Upper lobe of right lung (tissue), 1 donor: ENCODE data around the gene ANKRD12. TPM values are rescaled to one million over a fixed set of nuclear protein-coding genes. Genes with fewer than 3 reads are reported as not detected.
"Not testable (repeated sequence)": the region's sequence is repeated elsewhere in the genome, so short reads cannot be mapped to it uniquely, and the experiment has no call there.

Experiments used
- ATAC-seq: fragments of 200-7000 bp; cut with Tn5 transposase; one replicate; pipeline ENCODE4 v1.9.1; 2020; ENCODE audit warnings: mild to moderate bottlenecking, moderate library complexity
- DNase-seq: peaks from one replicate; pipeline ENCODE4 v3.0.0-alpha.2; 2020
- H3K27ac ChIP-seq: fragments of 200-600 bp; one replicate; pipeline ENCODE4 v1.8.0; 2022
- H3K27me3 ChIP-seq: fragments of 200-600 bp; one replicate; pipeline ENCODE4 v1.8.0; 2022; ENCODE audit warnings: mild to moderate bottlenecking
- H3K36me3 ChIP-seq: fragments of 200-600 bp; one replicate; pipeline ENCODE4 v1.8.0; 2022
- H3K4me1 ChIP-seq: fragments of 200-600 bp; one replicate; pipeline ENCODE4 v1.8.0; 2022
- H3K4me3 ChIP-seq: fragments of 200-600 bp; one replicate; pipeline ENCODE4 v1.8.0; 2022; ENCODE audit warnings: mild to moderate bottlenecking
- H3K9me3 ChIP-seq: fragments of 200-600 bp; one replicate; pipeline ENCODE4 v1.8.0; 2022
- intact Hi-C: fragments of 100-400 bp; cut with DNase I; formaldehyde crosslinking; loops from one replicate; pipeline ENCODE4 v1.11.0; 2022
- long read RNA-seq: library from polyadenylated mRNA; unstranded; transcript quantifications from one replicate; pipeline ENCODE4 v2.0.0, GENCODE V29; 2021
- total RNA-seq: library from RNA; stranded (reverse); fragmentation: NEBNext Ultra II Directional; extraction: Animal tissue kit (Norgen Biotek cat#: 25700); gene quantifications from one replicate; pipeline ENCODE4 v1.2.1, GENCODE V29; 2021
- TF ChIP-seq, protein P1 (sequence below): fragments of 200-600 bp; IDR thresholded peaks from one replicate; pipeline ENCODE4 v1.8.0; 2022; ENCODE audit warnings: antibody characterized with exemption
- donor health status: DM: no; HTN: yes; CAD: no; lungs with severe emphysema.

ANKRD12 gene
- total RNA-seq = 74.2 TPM
- long read RNA-seq, partial matches to known transcripts = 9 of 61 reads
- long read RNA-seq, other reads (novel, unspliced or antisense) = 52 of 61 reads

DNA sequence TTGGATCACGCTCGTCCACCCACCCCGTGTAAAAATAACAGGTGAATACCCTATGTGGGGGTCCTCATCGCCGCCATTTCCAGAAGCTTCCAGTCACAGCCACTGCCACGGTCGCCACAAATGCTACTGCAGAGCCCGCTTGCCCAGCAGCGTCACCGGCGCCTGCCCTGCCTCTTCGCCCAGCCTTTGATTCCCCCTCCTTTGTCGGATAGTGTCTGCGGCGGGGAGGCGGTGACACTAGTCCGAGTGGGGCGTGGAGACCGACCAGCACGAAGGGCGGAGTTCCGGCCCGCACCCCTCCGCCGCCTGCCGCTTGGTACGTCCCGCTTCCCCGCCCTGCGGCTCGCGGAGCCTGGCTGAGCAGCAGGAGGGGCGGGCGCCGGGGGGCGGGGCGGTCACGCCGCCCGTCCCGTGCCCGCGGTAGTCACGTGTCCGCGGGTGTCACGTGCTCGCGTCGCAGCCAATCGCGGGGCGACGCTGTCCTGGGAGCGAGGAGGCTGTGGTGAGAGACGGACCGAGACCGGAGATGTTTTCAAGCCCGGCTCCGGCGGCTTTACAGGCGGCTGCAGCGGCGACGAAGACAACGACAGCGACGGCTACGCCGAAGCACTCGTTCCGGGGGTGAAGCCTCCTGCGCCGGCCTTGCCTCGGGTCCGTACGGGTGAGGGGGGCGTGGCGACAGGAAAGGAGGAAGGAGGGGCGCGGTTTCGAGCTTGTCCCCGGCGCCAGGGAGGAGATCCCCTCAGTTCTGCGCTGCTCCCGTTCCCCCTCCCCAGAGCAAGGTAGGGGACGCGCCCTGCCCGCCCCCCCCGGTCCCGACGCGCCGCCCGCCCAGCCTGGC, at the start of gene ANKRD12:
ANKRD12 (plus strand) TSS at position 467 of the 841 bp plus-strand sequence. CDS start 45,652 bp downstream, outside the sequence.
- peaks cover 22% of the 10 kb centered on the region for H3K36me3 ChIP-seq
- H3K9me3 ChIP-seq = no peaks in the 10 kb centered on the region
- H3K27me3 ChIP-seq = no peaks in the 10 kb centered on the region
- TF ChIP-seq, protein P1, sequence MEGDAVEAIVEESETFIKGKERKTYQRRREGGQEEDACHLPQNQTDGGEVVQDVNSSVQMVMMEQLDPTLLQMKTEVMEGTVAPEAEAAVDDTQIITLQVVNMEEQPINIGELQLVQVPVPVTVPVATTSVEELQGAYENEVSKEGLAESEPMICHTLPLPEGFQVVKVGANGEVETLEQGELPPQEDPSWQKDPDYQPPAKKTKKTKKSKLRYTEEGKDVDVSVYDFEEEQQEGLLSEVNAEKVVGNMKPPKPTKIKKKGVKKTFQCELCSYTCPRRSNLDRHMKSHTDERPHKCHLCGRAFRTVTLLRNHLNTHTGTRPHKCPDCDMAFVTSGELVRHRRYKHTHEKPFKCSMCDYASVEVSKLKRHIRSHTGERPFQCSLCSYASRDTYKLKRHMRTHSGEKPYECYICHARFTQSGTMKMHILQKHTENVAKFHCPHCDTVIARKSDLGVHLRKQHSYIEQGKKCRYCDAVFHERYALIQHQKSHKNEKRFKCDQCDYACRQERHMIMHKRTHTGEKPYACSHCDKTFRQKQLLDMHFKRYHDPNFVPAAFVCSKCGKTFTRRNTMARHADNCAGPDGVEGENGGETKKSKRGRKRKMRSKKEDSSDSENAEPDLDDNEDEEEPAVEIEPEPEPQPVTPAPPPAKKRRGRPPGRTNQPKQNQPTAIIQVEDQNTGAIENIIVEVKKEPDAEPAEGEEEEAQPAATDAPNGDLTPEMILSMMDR = no peak
- peak; percentile 98 for ATAC-seq
- intact Hi-C loops = no loop called here
- peak within 1 kb of the TSS; percentile 96 for H3K27ac ChIP-seq
- DNase-seq = peak; percentile 99
- peaks cover 44% of the 10 kb centered on the region for H3K4me1 ChIP-seq
- peak within 1 kb of the TSS; percentile 80 for H3K4me3 ChIP-seq

DNA sequence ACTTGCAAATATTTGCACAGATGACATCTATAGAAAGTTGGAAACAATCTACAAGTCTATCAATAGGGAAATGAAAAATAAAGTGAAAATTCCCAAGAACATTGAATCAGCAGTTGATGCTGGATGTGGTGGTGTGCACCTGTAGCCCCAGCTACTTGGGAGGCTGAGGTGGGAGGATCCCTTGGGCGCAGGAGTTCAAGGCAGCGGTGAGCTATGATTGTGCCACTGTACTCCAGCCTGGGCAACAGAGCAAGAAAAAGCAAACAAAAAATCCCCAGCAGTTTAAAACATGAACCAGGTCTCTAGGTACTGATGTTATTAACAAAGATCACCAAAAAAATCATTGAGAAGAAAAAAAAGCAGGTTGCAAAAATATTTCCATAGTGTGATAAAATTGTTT, 49.4 kb upstream of the ANKRD12 start:
- no peaks in the 10 kb centered on the region for H3K36me3 ChIP-seq
- H3K27me3 ChIP-seq = no peaks in the 10 kb centered on the region
- H3K4me1 ChIP-seq = peaks cover 11% of the 10 kb centered on the region
- DNase-seq (no peak), ATAC-seq (no peak)
- intact Hi-C loops = no loop called here
- TF ChIP-seq, protein P1 = no peak
- H3K4me3 ChIP-seq = no peak overlapping the region
- no peaks in the 10 kb centered on the region for H3K9me3 ChIP-seq
- H3K27ac ChIP-seq = no peak overlapping the region

DNA sequence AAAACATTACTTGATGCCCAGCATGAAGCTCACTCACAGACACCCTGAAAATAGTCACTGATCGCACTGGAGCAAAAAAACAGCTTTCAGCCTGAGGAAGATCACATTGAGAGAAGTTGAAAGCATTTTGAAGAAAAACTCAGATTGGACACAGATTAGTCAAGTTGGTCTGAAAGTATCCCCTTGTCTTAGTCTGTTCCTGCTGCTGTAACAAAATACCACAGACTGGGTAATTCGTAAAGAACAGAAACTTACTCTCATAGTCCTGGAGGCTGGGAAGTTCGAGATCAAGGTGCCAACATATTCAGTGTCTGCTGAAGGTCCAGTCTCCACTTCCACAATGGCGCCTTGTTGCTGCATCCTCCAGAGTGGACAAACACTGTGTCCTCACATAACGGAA, 48.3 kb upstream of the ANKRD12 start:
- no peak for ATAC-seq

DNA sequence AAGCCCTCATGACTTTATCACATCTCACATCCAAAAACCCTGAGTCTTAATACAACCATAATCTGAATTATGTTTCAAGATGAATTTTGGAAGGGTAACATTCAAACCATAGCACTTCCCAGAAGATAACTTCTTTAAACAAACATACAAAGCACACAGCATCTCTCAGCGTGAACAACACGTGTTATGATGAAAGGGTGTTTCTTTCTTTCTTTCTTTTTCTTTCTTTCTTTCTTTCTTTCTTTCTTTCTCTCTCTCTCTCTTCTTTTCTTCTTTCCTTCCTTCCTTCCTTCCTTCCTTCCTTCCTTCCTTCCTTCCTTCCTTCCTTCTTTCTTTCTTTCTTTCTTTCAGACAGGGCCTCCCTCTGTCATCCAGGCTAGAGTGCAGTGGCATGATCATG, 47.9 kb upstream of the ANKRD12 start:
- H3K4me1 ChIP-seq, DNase-seq, H3K27ac ChIP-seq, intact Hi-C loops, ATAC-seq, H3K4me3 ChIP-seq, H3K9me3 ChIP-seq, H3K36me3 ChIP-seq, H3K27me3 ChIP-seq: not testable (repeated sequence)

More for the DNA sequence above, 48.3 kb upstream of the ANKRD12 start:
- no peak for DNase-seq
- H3K4me3 ChIP-seq = no peak overlapping the region
- no peaks in the 10 kb centered on the region for H3K9me3 ChIP-seq
- H3K27ac ChIP-seq = no peak overlapping the region
- peaks cover 7% of the 10 kb centered on the region for H3K4me1 ChIP-seq
- H3K36me3 ChIP-seq = no peaks in the 10 kb centered on the region
- H3K27me3 ChIP-seq = no peaks in the 10 kb centered on the region
- TF ChIP-seq, protein P1 = no peak
- intact Hi-C loops = no loop called here

DNA sequence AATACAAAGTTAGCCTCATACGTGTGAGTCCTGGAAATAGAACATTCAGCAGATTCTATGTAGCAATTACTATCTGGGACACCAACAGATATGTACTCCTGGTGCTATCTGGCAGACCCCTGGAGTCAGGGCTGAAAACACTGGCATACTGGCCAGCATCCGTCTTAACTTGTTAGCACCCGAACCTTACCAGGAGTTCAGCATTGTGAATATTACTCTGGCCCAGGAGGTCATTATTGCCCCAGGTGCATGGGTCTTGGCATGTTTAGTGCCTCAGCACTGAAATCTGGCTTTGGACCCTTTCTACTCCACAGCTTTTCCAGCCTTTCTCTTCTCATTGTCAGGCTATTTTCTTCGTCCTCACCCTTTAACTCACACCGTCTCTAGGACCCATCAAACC, 46.0 kb upstream of the ANKRD12 start:
- no peak overlapping the region for H3K4me3 ChIP-seq
- H3K9me3 ChIP-seq = no peaks in the 10 kb centered on the region
- H3K36me3 ChIP-seq = no peaks in the 10 kb centered on the region
- ATAC-seq (no peak), DNase-seq (no peak)
- H3K4me1 ChIP-seq = peaks cover 4% of the 10 kb centered on the region
- intact Hi-C loops = no loop called here
- TF ChIP-seq, protein P1 = no peak
- H3K27ac ChIP-seq = no peak overlapping the region
- H3K27me3 ChIP-seq = no peaks in the 10 kb centered on the region

DNA sequence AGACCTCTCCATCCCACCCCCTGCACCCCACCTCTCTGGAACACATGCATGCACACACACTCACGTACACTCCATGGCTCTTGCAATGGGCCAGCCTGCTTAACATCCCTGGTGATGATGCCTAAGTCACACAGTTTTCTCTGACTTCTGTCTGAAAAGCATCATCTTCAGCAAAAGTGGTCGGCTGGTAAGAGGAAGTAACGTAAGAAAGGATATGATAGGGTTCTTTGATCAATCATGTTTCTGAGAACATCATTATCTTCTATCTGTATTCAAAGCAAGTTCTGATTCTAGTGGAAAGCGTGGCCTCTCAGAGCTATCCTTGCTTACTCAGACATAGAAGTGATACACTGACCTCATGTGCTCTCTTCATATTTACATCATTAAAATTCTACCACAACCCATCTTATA, 45.5 kb upstream of the ANKRD12 start:
- H3K27ac ChIP-seq = no peak overlapping the region
- no peaks in the 10 kb centered on the region for H3K36me3 ChIP-seq
- intact Hi-C loops = no loop called here
- ATAC-seq (no peak), DNase-seq (no peak)
- H3K4me3 ChIP-seq = no peak overlapping the region
- H3K9me3 ChIP-seq = no peaks in the 10 kb centered on the region
- peaks cover 4% of the 10 kb centered on the region for H3K4me1 ChIP-seq
- TF ChIP-seq, protein P1 = no peak
- no peaks in the 10 kb centered on the region for H3K27me3 ChIP-seq
